Loucy (cell line): Measurements from ENCODE around the gene WNT5A.

Experiments
- H2AFZ ChIP-seq: fragments of 200-600 bp; sonication (generic); 2 replicates; pipeline ENCODE4 v1.6.0; 2016; ENCODE audit warnings: antibody characterized with exemption, mild to moderate bottlenecking, low read length, moderate library complexity
- H3F3A ChIP-seq: fragments of 200-600 bp; 2 replicates; pipeline ENCODE4 v1.6.0; 2016; ENCODE audit warnings: antibody characterized with exemption, low read depth, mild to moderate bottlenecking
- H3K27me3 ChIP-seq: fragments of 200-600 bp; sonication (generic); 2 replicates; pipeline ENCODE4 v1.6.1; 2014; ENCODE audit warnings: low read length, mild to moderate bottlenecking; ENCODE audit not compliant: insufficient read depth, poor library complexity, severe bottlenecking
- H3K36me3 ChIP-seq: fragments of 200-600 bp; sonication (generic); 2 replicates; pipeline ENCODE4 v1.6.1; 2016; ENCODE audit warnings: low read length; ENCODE audit not compliant: insufficient read depth
- H3K4me1 ChIP-seq: fragments of 200-600 bp; sonication (generic); 2 replicates; pipeline ENCODE4 v1.5.1; 2014; ENCODE audit warnings: low read length, mild to moderate bottlenecking; ENCODE audit not compliant: insufficient read depth, poor library complexity, severe bottlenecking
- H3K4me2 ChIP-seq: fragments of 200-600 bp; sonication (generic); 2 replicates; pipeline ENCODE4 v1.6.0; 2014; ENCODE audit warnings: antibody characterized with exemption, low read length, low read depth, mild to moderate bottlenecking; ENCODE audit not compliant: poor library complexity, severe bottlenecking
- H3K4me3 ChIP-seq: fragments of 200-600 bp; sonication (generic); 2 replicates; pipeline ENCODE4 v1.5.1; 2014; ENCODE audit warnings: low read length, mild to moderate bottlenecking, mixed read lengths; ENCODE audit not compliant: poor library complexity, severe bottlenecking
- H3K79me2 ChIP-seq: fragments of 200-600 bp; sonication (generic); 2 replicates; pipeline ENCODE4 v1.6.1; 2014; ENCODE audit warnings: low read length; ENCODE audit not compliant: insufficient read depth
- H3K9ac ChIP-seq: fragments of 200-600 bp; sonication (generic); 2 replicates; pipeline ENCODE4 v1.6.0; 2014; ENCODE audit warnings: mild to moderate bottlenecking, low read depth, low read length, moderate library complexity; ENCODE audit not compliant: poor library complexity, severe bottlenecking
- H3K9me2 ChIP-seq: fragments of 200-600 bp; sonication (generic); replicated peaks from 2 replicates; pipeline ENCODE4 v1.6.1; 2016; ENCODE audit warnings: low read depth, low read length, mixed read lengths
- H3K9me3 ChIP-seq: fragments of 200-600 bp; sonication (generic); 2 replicates; pipeline ENCODE4 v1.6.1; 2014; ENCODE audit warnings: mild to moderate bottlenecking, antibody characterized with exemption, low read length, low read depth; ENCODE audit not compliant: insufficient read depth
- H4K20me1 ChIP-seq: fragments of 200-600 bp; sonication (generic); 2 replicates; pipeline ENCODE4 v1.6.0; 2014; ENCODE audit warnings: antibody characterized with exemption, low read length, mild to moderate bottlenecking; ENCODE audit not compliant: insufficient read depth, poor library complexity, severe bottlenecking
- EZH2phosphoT487 ChIP-seq: fragments of 200-600 bp; IDR thresholded peaks from 2 replicates; pipeline ENCODE4 v1.6.1; 2018; ENCODE audit warnings: antibody characterized with exemption, mild to moderate bottlenecking, moderate library complexity, borderline replicate concordance
- TF ChIP-seq, protein P1 (sequence below): fragments of 200-600 bp; sonication (generic); conservative IDR thresholded peaks from 2 replicates; pipeline ENCODE4 v1.5.1; 2014; ENCODE audit warnings: mild to moderate bottlenecking, antibody characterized with exemption, low read length

Gene WNT5A

GRCh38 chr3:55531321-55531720, 44.2 kb upstream of the WNT5A start:
- H3K79me2 ChIP-seq: no peaks in the 10 kb centered on the region
- H3K9me3 ChIP-seq: no peaks in the 10 kb centered on the region
- no peaks in the 10 kb centered on the region for H3K9me2 ChIP-seq
- H3K4me1 ChIP-seq: no peaks in the 10 kb centered on the region
- no peak overlapping the region for H3K9ac ChIP-seq
- no peaks in the 10 kb centered on the region for H3K36me3 ChIP-seq
- TF ChIP-seq, protein P1, sequence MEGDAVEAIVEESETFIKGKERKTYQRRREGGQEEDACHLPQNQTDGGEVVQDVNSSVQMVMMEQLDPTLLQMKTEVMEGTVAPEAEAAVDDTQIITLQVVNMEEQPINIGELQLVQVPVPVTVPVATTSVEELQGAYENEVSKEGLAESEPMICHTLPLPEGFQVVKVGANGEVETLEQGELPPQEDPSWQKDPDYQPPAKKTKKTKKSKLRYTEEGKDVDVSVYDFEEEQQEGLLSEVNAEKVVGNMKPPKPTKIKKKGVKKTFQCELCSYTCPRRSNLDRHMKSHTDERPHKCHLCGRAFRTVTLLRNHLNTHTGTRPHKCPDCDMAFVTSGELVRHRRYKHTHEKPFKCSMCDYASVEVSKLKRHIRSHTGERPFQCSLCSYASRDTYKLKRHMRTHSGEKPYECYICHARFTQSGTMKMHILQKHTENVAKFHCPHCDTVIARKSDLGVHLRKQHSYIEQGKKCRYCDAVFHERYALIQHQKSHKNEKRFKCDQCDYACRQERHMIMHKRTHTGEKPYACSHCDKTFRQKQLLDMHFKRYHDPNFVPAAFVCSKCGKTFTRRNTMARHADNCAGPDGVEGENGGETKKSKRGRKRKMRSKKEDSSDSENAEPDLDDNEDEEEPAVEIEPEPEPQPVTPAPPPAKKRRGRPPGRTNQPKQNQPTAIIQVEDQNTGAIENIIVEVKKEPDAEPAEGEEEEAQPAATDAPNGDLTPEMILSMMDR: no peak
- no peak for TF ChIP-seq EZH2phosphoT487
- H3K4me2 ChIP-seq: no peak overlapping the region
- H3K27me3 ChIP-seq: no peaks in the 10 kb centered on the region
- H4K20me1 ChIP-seq: no peaks in the 10 kb centered on the region
- H3K4me3 ChIP-seq: no peak overlapping the region
- H2AFZ ChIP-seq: no peak overlapping the region
- no peaks in the 10 kb centered on the region for H3F3A ChIP-seq

DNA sequence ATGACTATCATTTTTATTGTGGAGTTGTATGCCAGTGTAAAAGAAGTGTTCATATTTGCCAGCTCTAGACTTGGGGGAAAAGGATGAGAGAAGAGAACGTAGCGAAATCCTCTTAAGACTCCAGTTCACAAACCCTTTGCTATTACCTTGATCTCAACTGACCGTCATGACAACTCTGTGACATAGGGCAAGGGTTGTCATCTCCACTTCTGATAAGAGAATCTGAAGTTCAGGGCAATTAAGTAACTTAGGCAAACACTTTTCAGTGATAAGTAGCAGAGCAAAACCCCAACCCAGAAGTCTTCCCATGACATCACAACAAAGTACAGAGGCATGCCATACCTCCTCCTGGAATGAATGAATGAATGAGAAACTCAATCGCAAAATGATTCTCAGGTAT, 40.3 kb upstream of the WNT5A start:
- Histone ChIP-seq H3K4me1 (peaks cover 23% of the 10 kb centered on the region), H3K4me3 (no peak overlapping the region), H3K9me3 (no peaks in the 10 kb centered on the region), H3K9ac (no peak overlapping the region), H3K27me3 (no peaks in the 10 kb centered on the region), H2AFZ (no peak overlapping the region), H3K36me3 (no peaks in the 10 kb centered on the region), H4K20me1 (no peaks in the 10 kb centered on the region), H3K4me2 (no peak overlapping the region), H3F3A (no peaks in the 10 kb centered on the region), H3K9me2 (no peaks in the 10 kb centered on the region), H3K79me2 (no peaks in the 10 kb centered on the region)
- TF ChIP-seq EZH2phosphoT487: no peak
- TF ChIP-seq, protein P1: no peak

- Histone ChIP-seq H3K4me1 (peaks cover 32% of the 10 kb centered on the region), H3K36me3 (no peaks in the 10 kb centered on the region), H3K9ac (no peak overlapping the region), H4K20me1 (no peaks in the 10 kb centered on the region), H3K9me2 (no peaks in the 10 kb centered on the region), H3K27me3 (no peaks in the 10 kb centered on the region), H3K79me2 (no peaks in the 10 kb centered on the region), H2AFZ (no peak overlapping the region), H3K9me3 (no peaks in the 10 kb centered on the region), H3K4me2 (no peak overlapping the region), H3K4me3 (no peak overlapping the region), H3F3A (peaks cover 3% of the 10 kb centered on the region; the same call in 1 of the 2 replicates)
- TF ChIP-seq, protein P1: no peak
- TF ChIP-seq EZH2phosphoT487: no peak
These were observed 39.4 kb upstream of the WNT5A start for GRCh38 chr3:55526332-55527030.
